HCT116 (cell line): ENCODE measurements around the gene FHIT.

Experiments used
- CEBPB ChIP-seq: IDR thresholded peaks from 2 replicates; pipeline ENCODE4 v1.6.1; 2012; ENCODE audit warnings: low read depth
- EGR1 ChIP-seq: IDR thresholded peaks from 2 replicates; pipeline ENCODE4 v1.6.1; 2012; ENCODE audit warnings: low read depth
- ELF1 ChIP-seq: IDR thresholded peaks from 2 replicates; pipeline ENCODE4 v1.6.1; 2012; ENCODE audit warnings: low read depth, borderline replicate concordance
- EZH2 ChIP-seq: fragments of 200-600 bp; sonication (generic); IDR thresholded peaks from 2 replicates; pipeline ENCODE4 v1.6.1; 2017; ENCODE audit warnings: antibody characterized with exemption, mixed run types
- POLR2A ChIP-seq: IDR thresholded peaks from 2 replicates; pipeline ENCODE4 v1.7.0; 2011; ENCODE audit warnings: borderline replicate concordance; ENCODE audit not compliant: insufficient read depth, insufficient read length; ENCODE audit errors: extremely low read depth
- RAD21 ChIP-seq: IDR thresholded peaks from 2 replicates; pipeline ENCODE4 v1.6.1; 2012; ENCODE audit warnings: low read depth, mild to moderate bottlenecking
- SP1 ChIP-seq: IDR thresholded peaks from 2 replicates; pipeline ENCODE4 v1.6.1; 2012; ENCODE audit warnings: low read depth
- TCF7L2 ChIP-seq: IDR thresholded peaks from 2 replicates; pipeline ENCODE4 v1.7.0; 2011; ENCODE audit warnings: borderline replicate concordance, inconsistent platforms; ENCODE audit not compliant: insufficient read depth, insufficient read length; ENCODE audit errors: extremely low read depth
- TF ChIP-seq, protein P1 (sequence below), 3 experiments: fragments of 200-600 bp in 1 of 3; sonication (generic) in 1 of 3; IDR thresholded peaks in 2 of 3; conservative IDR thresholded peaks in 1 of 3; 2 replicates each; pipeline ENCODE4 v1.5.1; 2012 to 2017; ENCODE audit warnings: low read depth in 2 of 3, low read length in 2 of 3, antibody characterized with exemption in 1 of 3, borderline replicate concordance in 1 of 3, control low read depth in 1 of 3, mild to moderate bottlenecking in 1 of 3, mixed read lengths in 1 of 3, mixed run types in 1 of 3, moderate library complexity in 1 of 3; ENCODE audit not compliant: insufficient read depth in 1 of 3
- TF ChIP-seq, protein P2 (sequence below): IDR thresholded peaks from 2 replicates; pipeline ENCODE4 v1.6.1; 2012
- TF ChIP-seq, protein P3 (sequence below): IDR thresholded peaks from 2 replicates; pipeline ENCODE4 v1.6.1; 2012
- TF ChIP-seq, protein P4 (sequence below): IDR thresholded peaks from 2 replicates; pipeline ENCODE4 v1.6.1; 2012; ENCODE audit warnings: low read depth

DNA sequence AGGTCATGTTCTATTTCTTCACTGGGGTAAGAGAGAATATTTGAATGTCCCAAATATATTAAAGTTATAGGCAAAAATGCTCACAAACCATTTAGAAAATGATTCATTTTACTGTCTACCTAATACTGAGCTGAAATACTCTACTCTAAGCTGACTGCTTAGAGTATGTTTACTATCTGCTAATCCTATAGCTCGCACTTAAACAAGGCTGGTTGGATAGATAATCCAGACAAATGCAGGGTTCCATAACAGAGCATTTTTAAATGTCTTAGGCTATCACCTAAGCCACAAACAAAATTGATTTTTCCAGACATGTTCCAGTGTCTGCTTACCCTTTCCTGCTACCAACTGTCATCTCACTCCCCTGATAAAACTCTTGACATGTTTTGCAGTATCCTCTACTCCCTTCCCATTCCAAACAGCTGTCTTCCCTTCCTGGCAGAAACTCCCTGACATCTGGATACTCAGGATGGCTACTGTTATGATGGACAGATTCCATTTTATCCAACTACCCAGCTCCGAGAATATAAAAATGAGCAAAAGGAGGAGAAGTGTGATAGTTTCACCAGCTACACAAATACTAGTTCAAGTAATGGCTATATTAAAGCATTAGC, 1034.7 kb downstream of the FHIT start:
- TF ChIP-seq ELF1 (no peak), EGR1 (no peak), TCF7L2 (no peak), POLR2A (no peak), RAD21 (no peak), CEBPB (no peak), SP1 (no peak), EZH2 (no peak)
- TF ChIP-seq, protein P1, sequence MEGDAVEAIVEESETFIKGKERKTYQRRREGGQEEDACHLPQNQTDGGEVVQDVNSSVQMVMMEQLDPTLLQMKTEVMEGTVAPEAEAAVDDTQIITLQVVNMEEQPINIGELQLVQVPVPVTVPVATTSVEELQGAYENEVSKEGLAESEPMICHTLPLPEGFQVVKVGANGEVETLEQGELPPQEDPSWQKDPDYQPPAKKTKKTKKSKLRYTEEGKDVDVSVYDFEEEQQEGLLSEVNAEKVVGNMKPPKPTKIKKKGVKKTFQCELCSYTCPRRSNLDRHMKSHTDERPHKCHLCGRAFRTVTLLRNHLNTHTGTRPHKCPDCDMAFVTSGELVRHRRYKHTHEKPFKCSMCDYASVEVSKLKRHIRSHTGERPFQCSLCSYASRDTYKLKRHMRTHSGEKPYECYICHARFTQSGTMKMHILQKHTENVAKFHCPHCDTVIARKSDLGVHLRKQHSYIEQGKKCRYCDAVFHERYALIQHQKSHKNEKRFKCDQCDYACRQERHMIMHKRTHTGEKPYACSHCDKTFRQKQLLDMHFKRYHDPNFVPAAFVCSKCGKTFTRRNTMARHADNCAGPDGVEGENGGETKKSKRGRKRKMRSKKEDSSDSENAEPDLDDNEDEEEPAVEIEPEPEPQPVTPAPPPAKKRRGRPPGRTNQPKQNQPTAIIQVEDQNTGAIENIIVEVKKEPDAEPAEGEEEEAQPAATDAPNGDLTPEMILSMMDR (IDR thresholded peaks at IDR 0.05 in 2 of 3, conservative IDR thresholded peaks at IDR 0.05 in 1 of 3; ENCODE audit: borderline replicate concordance in 1 of 3, insufficient read depth in 1 of 3, low read depth in 2 of 3, low read length in 2 of 3): no peak
- TF ChIP-seq, protein P2, sequence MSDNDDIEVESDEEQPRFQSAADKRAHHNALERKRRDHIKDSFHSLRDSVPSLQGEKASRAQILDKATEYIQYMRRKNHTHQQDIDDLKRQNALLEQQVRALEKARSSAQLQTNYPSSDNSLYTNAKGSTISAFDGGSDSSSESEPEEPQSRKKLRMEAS: no peak
- TF ChIP-seq, protein P3, sequence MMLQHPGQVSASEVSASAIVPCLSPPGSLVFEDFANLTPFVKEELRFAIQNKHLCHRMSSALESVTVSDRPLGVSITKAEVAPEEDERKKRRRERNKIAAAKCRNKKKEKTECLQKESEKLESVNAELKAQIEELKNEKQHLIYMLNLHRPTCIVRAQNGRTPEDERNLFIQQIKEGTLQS: no peak
- TF ChIP-seq, protein P4, sequence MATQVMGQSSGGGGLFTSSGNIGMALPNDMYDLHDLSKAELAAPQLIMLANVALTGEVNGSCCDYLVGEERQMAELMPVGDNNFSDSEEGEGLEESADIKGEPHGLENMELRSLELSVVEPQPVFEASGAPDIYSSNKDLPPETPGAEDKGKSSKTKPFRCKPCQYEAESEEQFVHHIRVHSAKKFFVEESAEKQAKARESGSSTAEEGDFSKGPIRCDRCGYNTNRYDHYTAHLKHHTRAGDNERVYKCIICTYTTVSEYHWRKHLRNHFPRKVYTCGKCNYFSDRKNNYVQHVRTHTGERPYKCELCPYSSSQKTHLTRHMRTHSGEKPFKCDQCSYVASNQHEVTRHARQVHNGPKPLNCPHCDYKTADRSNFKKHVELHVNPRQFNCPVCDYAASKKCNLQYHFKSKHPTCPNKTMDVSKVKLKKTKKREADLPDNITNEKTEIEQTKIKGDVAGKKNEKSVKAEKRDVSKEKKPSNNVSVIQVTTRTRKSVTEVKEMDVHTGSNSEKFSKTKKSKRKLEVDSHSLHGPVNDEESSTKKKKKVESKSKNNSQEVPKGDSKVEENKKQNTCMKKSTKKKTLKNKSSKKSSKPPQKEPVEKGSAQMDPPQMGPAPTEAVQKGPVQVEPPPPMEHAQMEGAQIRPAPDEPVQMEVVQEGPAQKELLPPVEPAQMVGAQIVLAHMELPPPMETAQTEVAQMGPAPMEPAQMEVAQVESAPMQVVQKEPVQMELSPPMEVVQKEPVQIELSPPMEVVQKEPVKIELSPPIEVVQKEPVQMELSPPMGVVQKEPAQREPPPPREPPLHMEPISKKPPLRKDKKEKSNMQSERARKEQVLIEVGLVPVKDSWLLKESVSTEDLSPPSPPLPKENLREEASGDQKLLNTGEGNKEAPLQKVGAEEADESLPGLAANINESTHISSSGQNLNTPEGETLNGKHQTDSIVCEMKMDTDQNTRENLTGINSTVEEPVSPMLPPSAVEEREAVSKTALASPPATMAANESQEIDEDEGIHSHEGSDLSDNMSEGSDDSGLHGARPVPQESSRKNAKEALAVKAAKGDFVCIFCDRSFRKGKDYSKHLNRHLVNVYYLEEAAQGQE: no peak
